ENCODE measurements around the gene TAS2R19. TPM values are rescaled to one million over a fixed set of nuclear protein-coding genes. Genes with fewer than 3 reads are reported as not detected.

Gene TAS2R19
- total and polyA plus RNA-seq, 4 donors: 2.1 to 11.8 TPM; not detected in 2

GRCh38 chr12:10998204-10998603 lies 24.2 kb downstream of the TAS2R19 start, which contains the start of gene TAS2R20 (continued):
- TF ChIP-seq MAX (IDR thresholded peaks at IDR 0.05) (no peak), HNF4G (IDR thresholded peaks at IDR 0.05) (no peak), FOXA1 (IDR thresholded peaks at IDR 0.05) (no peak)

- DNase-seq (ENCODE audit: low spot score): no peak
- no peaks in the 10 kb centered on the region for H3K4me1 ChIP-seq (ENCODE audit: control insufficient read depth in 4 of 4, insufficient read depth in 4 of 4, low read length in 3 of 4)
- H3K9me3 ChIP-seq (ENCODE audit: control insufficient read depth in 4 of 4, low read length in 3 of 4): peaks cover 0 to 5% (median 0%) of the 10 kb centered on the region in 4 donors
- no peaks in the 10 kb centered on the region for H3K27me3 ChIP-seq (ENCODE audit: control insufficient read depth in 4 of 4, insufficient read depth in 4 of 4, low read length in 3 of 4)
- H3K4me3 ChIP-seq (ENCODE audit: low read depth in 1 of 3, low read length in 3 of 3): no peak overlapping the region
- peaks cover 0 to 6% (median 3%) of the 10 kb centered on the region in 4 donors for H3K36me3 ChIP-seq (ENCODE audit: control insufficient read depth in 4 of 4, insufficient read depth in 3 of 4, low read depth in 1 of 4, low read length in 3 of 4)
- H3K27ac ChIP-seq (ENCODE audit: low read depth in 1 of 2, low read length in 2 of 2): no peak overlapping the region
- TF ChIP-seq TAF1 (conservative IDR thresholded peaks at IDR 0.05): no peak
- TF ChIP-seq YY1 (IDR thresholded peaks at IDR 0.05): no peak
- no peak for TF ChIP-seq MAX (IDR thresholded peaks at IDR 0.05)
- TF ChIP-seq HNF4G (IDR thresholded peaks at IDR 0.05): no peak
- no peak for TF ChIP-seq CTCF (IDR thresholded peaks at IDR 0.05; ENCODE audit: low read depth, low read length, missing input control)
- TF ChIP-seq NR2F2 (IDR thresholded peaks at IDR 0.05): no peak
- no peak for TF ChIP-seq JUND (IDR thresholded peaks at IDR 0.05)
- TF ChIP-seq FOXA2 (IDR thresholded peaks at IDR 0.05): no peak
- no peak for TF ChIP-seq RAD21 (IDR thresholded peaks at IDR 0.05)
- no peak for TF ChIP-seq SP1 (IDR thresholded peaks at IDR 0.05)
- TF ChIP-seq REST (IDR thresholded peaks at IDR 0.05): no peak
- no peak for TF ChIP-seq FOXA1 (IDR thresholded peaks at IDR 0.05)
- no peak for TF ChIP-seq RXRA (IDR thresholded peaks at IDR 0.05)
- no peak for TF ChIP-seq GABPA (IDR thresholded peaks at IDR 0.05 in 1 of 2, conservative IDR thresholded peaks at IDR 0.05 in 1 of 2)
- 98% methylated on average over 3 of the region's 3 CpGs for WGBS
- no peak overlapping the region for H3K9ac ChIP-seq (ENCODE audit: low read depth in 1 of 2, low read length in 2 of 2)
Observed at GRCh38 chr12:10994307-10994706, 28.1 kb downstream of the TAS2R19 start.

- Histone ChIP-seq H3K9ac (ENCODE audit: low read depth in 1 of 2, low read length in 2 of 2) (no peak overlapping the region), H3K9me3 (ENCODE audit: control insufficient read depth in 4 of 4, low read length in 3 of 4) (peaks cover 0 to 5% (median 0%) of the 10 kb centered on the region in 4 donors), H3K4me3 (ENCODE audit: low read depth in 1 of 3, low read length in 3 of 3) (no peak overlapping the region), H3K27ac (ENCODE audit: low read depth in 1 of 2, low read length in 2 of 2) (no peak overlapping the region), H3K27me3 (ENCODE audit: control insufficient read depth in 4 of 4, insufficient read depth in 4 of 4, low read length in 3 of 4) (no peaks in the 10 kb centered on the region), H3K4me1 (ENCODE audit: control insufficient read depth in 4 of 4, insufficient read depth in 4 of 4, low read length in 3 of 4) (no peaks in the 10 kb centered on the region), H3K36me3 (ENCODE audit: control insufficient read depth in 4 of 4, insufficient read depth in 3 of 4, low read depth in 1 of 4, low read length in 3 of 4) (peaks cover 0 to 6% (median 2%) of the 10 kb centered on the region in 4 donors)
- WGBS: 97% methylated on average over 2 of the region's 2 CpGs
- no peak for DNase-seq (ENCODE audit: low spot score)
- TF ChIP-seq RAD21 (IDR thresholded peaks at IDR 0.05) (no peak), ZBTB33 (IDR thresholded peaks at IDR 0.05) (no peak), TAF1 (conservative IDR thresholded peaks at IDR 0.05) (no peak), JUND (IDR thresholded peaks at IDR 0.05) (no peak), MAX (IDR thresholded peaks at IDR 0.05) (no peak), HNF4A (conservative IDR thresholded peaks at IDR 0.05) (no peak), EGR1 (IDR thresholded peaks at IDR 0.05; ENCODE audit: low read depth in 2 of 2) (no peak), GABPA (IDR thresholded peaks at IDR 0.05 in 1 of 2, conservative IDR thresholded peaks at IDR 0.05 in 1 of 2) (no peak), ATF3 (IDR thresholded peaks at IDR 0.05) (no peak), FOXA1 (IDR thresholded peaks at IDR 0.05) (no peak), REST (IDR thresholded peaks at IDR 0.05) (no peak), HNF4G (IDR thresholded peaks at IDR 0.05) (no peak), RXRA (IDR thresholded peaks at IDR 0.05) (no peak), FOXA2 (IDR thresholded peaks at IDR 0.05) (no peak)
Observed at GRCh38 chr12:10989107-10989506, 33.3 kb downstream of the TAS2R19 start.

Data from liver (tissue), 9 donors.